ENCODE measurements around the gene MYRF.

DNA sequence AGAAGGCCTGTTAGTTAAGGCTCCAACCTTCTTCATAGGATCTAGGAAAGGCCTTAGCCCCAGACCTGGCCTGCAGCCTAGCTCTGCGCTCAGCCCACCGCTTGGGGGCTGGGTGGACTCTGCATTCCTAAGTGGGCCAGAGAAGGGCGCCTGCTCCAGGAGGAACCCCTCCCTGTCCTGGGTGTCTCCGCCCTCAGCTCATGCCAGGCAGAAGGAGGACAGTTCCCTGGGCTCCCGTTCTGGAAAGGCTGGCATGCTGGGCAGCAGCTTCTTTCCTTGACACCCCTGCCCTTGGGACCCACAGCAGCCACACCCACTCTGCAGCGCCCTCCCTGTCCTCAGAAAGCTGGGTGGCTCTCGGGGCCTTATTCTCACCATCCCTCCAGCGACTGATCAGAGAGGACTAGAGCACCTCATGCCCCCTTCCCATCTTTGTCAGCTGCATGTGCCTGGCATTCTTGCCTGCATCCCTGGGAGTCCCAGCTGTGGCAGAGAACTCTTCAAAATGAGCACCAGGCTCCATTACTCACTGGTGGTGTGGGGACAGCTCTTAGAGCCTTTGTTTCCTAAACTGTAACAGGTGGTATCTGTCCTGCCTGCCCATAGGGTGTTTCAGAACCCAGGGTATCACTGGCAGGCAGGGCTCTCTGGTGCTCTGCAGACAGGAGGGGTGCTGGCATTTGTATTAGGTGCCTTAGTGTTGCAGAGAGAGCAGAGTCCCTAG is 20.3 kb upstream of the MYRF start:
- no peak for TF ChIP-seq CTCF (IDR thresholded peaks at IDR 0.05)
- TF ChIP-seq EZH2 (IDR thresholded peaks at IDR 0.05; ENCODE audit: borderline replicate concordance, insufficient read depth, low read depth, low read length, poor library complexity, severe bottlenecking): no peak

Measured in B cell (primary cell).